IPS-18c (cell line): ENCODE measurements around the gene FFAR1.
"Not testable (repeated sequence)": the region's sequence is repeated elsewhere in the genome, so short reads cannot be mapped to it uniquely, and the experiment has no call there.

Source experiments
- H3K4me3 ChIP-seq: 2 replicates; pipeline ENCODE4 v1.7.0; 2013; ENCODE audit warnings: low read depth, mild to moderate bottlenecking, low read length, moderate library complexity; ENCODE audit not compliant: insufficient read depth
- H3K9me3 ChIP-seq: one replicate; pipeline ENCODE4 v1.6.1; 2013; ENCODE audit warnings: mild to moderate bottlenecking, low read length, moderate library complexity; ENCODE audit not compliant: control insufficient read depth, insufficient read depth

Gene FFAR1

GRCh38 chr19:35368378-35368777 lies 20.7 kb downstream of the FFAR1 start:
- peaks cover 2% of the 10 kb centered on the region for H3K9me3 ChIP-seq
- H3K4me3 ChIP-seq: no peak overlapping the region

- H3K9me3 ChIP-seq: peaks cover 2% of the 10 kb centered on the region
These were observed 21.8 kb downstream of the FFAR1 start for GRCh38 chr19:35369522-35369921.

GRCh38 chr19:35370722-35371121 lies 23.0 kb downstream of the FFAR1 start, which contains the start of gene GPR42:
GPR42 (plus strand) TSS chr19:35371068; CDS start chr19:35371360, 292 bp downstream.
- Histone ChIP-seq H3K9me3 (peaks cover 2% of the 10 kb centered on the region), H3K4me3 (no peak within 1 kb of the TSS)

More at GRCh38 chr19:35369522-35369921, 21.8 kb downstream of the FFAR1 start:
- H3K4me3 ChIP-seq: no peak overlapping the region

- Histone ChIP-seq H3K9me3 (peaks cover 4% of the 10 kb centered on the region), H3K4me3 (no peak overlapping the region)
These were observed 25.8 kb downstream of the FFAR1 start for GRCh38 chr19:35373492-35373891.

GRCh38 chr19:35374031-35374430 lies 26.3 kb downstream of the FFAR1 start:
- not testable (repeated sequence) for H3K9me3 ChIP-seq, H3K4me3 ChIP-seq

GRCh38 chr19:35375505-35376307 lies 28.0 kb downstream of the FFAR1 start:
- Histone ChIP-seq H3K4me3 (no peak overlapping the region), H3K9me3 (peaks cover 2% of the 10 kb centered on the region)

- peaks cover 2% of the 10 kb centered on the region for H3K9me3 ChIP-seq
These were observed 30.0 kb downstream of the FFAR1 start for GRCh38 chr19:35377656-35378055.

GRCh38 chr19:35378356-35378755 lies 30.7 kb downstream of the FFAR1 start:
- peaks cover 2% of the 10 kb centered on the region for H3K9me3 ChIP-seq
- no peak overlapping the region for H3K4me3 ChIP-seq

More at GRCh38 chr19:35377656-35378055, 30.0 kb downstream of the FFAR1 start:
- no peak overlapping the region for H3K4me3 ChIP-seq

- H3K4me3 ChIP-seq, H3K9me3 ChIP-seq: not testable (repeated sequence)
These were observed 31.8 kb downstream of the FFAR1 start for GRCh38 chr19:35379545-35379944.

- Histone ChIP-seq H3K4me3 (no peak overlapping the region), H3K9me3 (peaks cover 9% of the 10 kb centered on the region)
These were observed 32.3 kb downstream of the FFAR1 start for GRCh38 chr19:35379992-35380391.

GRCh38 chr19:35380450-35381124 lies 32.9 kb downstream of the FFAR1 start:
- no peak overlapping the region for H3K4me3 ChIP-seq
- peaks cover 13% of the 10 kb centered on the region for H3K9me3 ChIP-seq

GRCh38 chr19:35381318-35381717 lies 33.6 kb downstream of the FFAR1 start:
- H3K4me3 ChIP-seq: no peak overlapping the region
- peaks cover 13% of the 10 kb centered on the region for H3K9me3 ChIP-seq

- Histone ChIP-seq H3K9me3 (peaks cover 13% of the 10 kb centered on the region), H3K4me3 (no peak overlapping the region)
These were observed 34.2 kb downstream of the FFAR1 start for GRCh38 chr19:35381926-35382325.

GRCh38 chr19:35383536-35383935 lies 35.8 kb downstream of the FFAR1 start:
- peaks cover 10% of the 10 kb centered on the region for H3K9me3 ChIP-seq
- no peak overlapping the region for H3K4me3 ChIP-seq

GRCh38 chr19:35388277-35389054 lies 40.8 kb downstream of the FFAR1 start:
- peaks cover 13% of the 10 kb centered on the region for H3K9me3 ChIP-seq

GRCh38 chr19:35389192-35389861 lies 41.6 kb downstream of the FFAR1 start:
- Histone ChIP-seq H3K4me3 (no peak overlapping the region), H3K9me3 (peaks cover 13% of the 10 kb centered on the region)

More at GRCh38 chr19:35388277-35389054, 40.8 kb downstream of the FFAR1 start:
- H3K4me3 ChIP-seq: no peak overlapping the region
